LNCaP clone FGC (cell line): ENCODE measurements around the gene KCNMB1.

Experiments used
- DNase-seq: peaks from one replicate; pipeline ENCODE4 v3.0.0-alpha.2; 2011; ENCODE audit warnings: low read depth
- H3K4me3 ChIP-seq: 2 replicates; pipeline ENCODE4 v1.5.1; 2011; ENCODE audit warnings: mild to moderate bottlenecking, low read depth, low read length, control low read depth
- CTCF ChIP-seq: IDR thresholded peaks from 2 replicates; pipeline ENCODE4 v1.5.1; 2012; ENCODE audit warnings: mild to moderate bottlenecking; ENCODE audit not compliant: control insufficient read depth, insufficient read depth; ENCODE audit errors: extremely low read depth

The KCNMB1 gene

GRCh38 chr5:170368586-170368985 is 20.6 kb downstream of the KCNMB1 start:
- no peak for DNase-seq
- no peak for TF ChIP-seq CTCF
- no peak overlapping the region for H3K4me3 ChIP-seq

- TF ChIP-seq CTCF: no peak
- no peak for DNase-seq
- no peak overlapping the region for H3K4me3 ChIP-seq
Measured at GRCh38 chr5:170366276-170366675, 22.9 kb downstream of the KCNMB1 start.

- H3K4me3 ChIP-seq: no peak overlapping the region
- no peak for TF ChIP-seq CTCF
- DNase-seq: no peak
Measured at GRCh38 chr5:170365831-170366230, 23.3 kb downstream of the KCNMB1 start.

- DNase-seq: no peak
- no peak for TF ChIP-seq CTCF
- no peak overlapping the region for H3K4me3 ChIP-seq
Measured at GRCh38 chr5:170365011-170365410, 24.2 kb downstream of the KCNMB1 start.

- no peak for DNase-seq
- no peak overlapping the region for H3K4me3 ChIP-seq
- no peak for TF ChIP-seq CTCF
Measured at GRCh38 chr5:170363671-170364070, 25.5 kb downstream of the KCNMB1 start.

- no peak overlapping the region for H3K4me3 ChIP-seq
- TF ChIP-seq CTCF: no peak
- DNase-seq: no peak
Measured at GRCh38 chr5:170362656-170363055, 26.5 kb downstream of the KCNMB1 start.

GRCh38 chr5:170362102-170362501 is 27.1 kb downstream of the KCNMB1 start:
- no peak for TF ChIP-seq CTCF
- no peak for DNase-seq
- no peak overlapping the region for H3K4me3 ChIP-seq
